Esophagus squamous epithelium (tissue), 5 donors: Measurements from ENCODE around the gene CHRM2. TPM values are rescaled to one million over a fixed set of nuclear protein-coding genes. Genes with fewer than 3 reads are reported as not detected.

ENCODE experiments used
- DNase-seq: peaks from one replicate; lab custom pipeline; 2025; lab: John Stamatoyannopoulos, UW
- H3K27ac ChIP-seq, 4 donors: fragments of 200-600 bp; sonication (generic); one replicate each; pipeline ENCODE4 v1.5.1; 2016 to 2019; ENCODE audit warnings: mild to moderate bottlenecking in 1 of 4
- H3K27me3 ChIP-seq, 4 donors: fragments of 200-600 bp; sonication (generic); 1 replicate in 3 of 4; 2 replicates in 1 of 4; pipeline versions ENCODE4 v1.5.1 to v1.6.0; 2017 to 2021; ENCODE audit warnings: antibody characterized with exemption in 1 of 4
- H3K36me3 ChIP-seq, 3 donors: fragments of 200-600 bp; sonication (generic); one replicate each; pipeline ENCODE4 v1.5.1; 2016 to 2019
- H3K4me1 ChIP-seq, 3 donors: fragments of 200-600 bp; sonication (generic); one replicate each; pipeline ENCODE4 v1.5.1; 2017 to 2019
- H3K4me3 ChIP-seq, 4 donors: fragments of 200-600 bp; sonication (generic); 1 replicate in 3 of 4; 2 replicates in 1 of 4; pipeline ENCODE4 v1.5.1; 2016 to 2019; ENCODE audit warnings: mild to moderate bottlenecking in 2 of 4, moderate library complexity in 1 of 4
- H3K9me3 ChIP-seq, 3 donors: fragments of 200-600 bp; sonication (generic); one replicate each; pipeline ENCODE4 v1.5.1; 2016 to 2019
- POLR2A ChIP-seq, 4 donors: fragments of 450-650 bp; IDR thresholded peaks; one replicate each; pipeline ENCODE4 v1.6.1; 2017; ENCODE audit warnings: antibody characterized with exemption in 4 of 4, mild to moderate bottlenecking in 4 of 4, moderate library complexity in 3 of 4
- WGBS, 2 donors: methylation state at CpG; one replicate each; pipeline ENCODE4 v1.1.5; 2018; 5-methylcytosine and 5-hydroxymethylcytosine counted together
- intact Hi-C: fragments of 100-400 bp; cut with DNase I; formaldehyde crosslinking; loops from one replicate; pipeline ENCODE4 v1.15.0; 2022
- total RNA-seq, 4 donors: library from RNA; depleted of rRNA; stranded (reverse); fragments of >200 nt; gene quantifications; one replicate each; pipeline ENCODE4 v1.1.0, GENCODE V29; 2016
- TF ChIP-seq, protein P1 (sequence below), 6 experiments: fragments of 450-650 bp in 4 of 6; fragments of 200-600 bp in 2 of 6; sonication (generic) in 2 of 6; IDR thresholded peaks; one replicate each; pipeline ENCODE4 v1.5.1; 2016 to 2019; ENCODE audit warnings: antibody characterized with exemption in 6 of 6, mild to moderate bottlenecking in 4 of 6, moderate library complexity in 4 of 6
- donor health status: DM: yes; HTN: yes; CAD: no.

The CHRM2 gene
- total RNA-seq, 4 donors from 2014 or later: under 0.01 TPM; not detected in 3

DNA sequence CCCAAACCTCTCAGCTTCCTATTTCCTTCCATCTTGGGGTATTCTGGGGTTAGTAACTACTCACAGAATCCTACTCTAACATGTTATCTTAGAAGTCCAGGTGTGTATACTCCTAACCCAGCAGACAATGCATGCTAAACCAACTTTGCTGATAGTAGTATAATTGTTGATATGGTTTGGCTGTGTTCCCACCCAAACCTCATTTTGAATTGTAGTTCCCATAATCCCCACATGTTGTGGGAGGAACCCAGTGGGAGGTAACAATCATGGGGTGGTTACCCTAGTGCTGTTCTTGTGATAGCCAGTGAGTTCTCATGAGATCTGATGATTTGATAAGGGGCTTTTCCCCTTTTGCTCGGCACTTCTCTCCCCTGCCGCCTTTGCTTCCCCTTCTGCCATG is 135.1 kb downstream of the CHRM2 start:
- intact Hi-C loops: no loop called here
- WGBS, 2 donors: 76 to 83% methylated on average over 2 of the region's 2 CpGs
- no peak for TF ChIP-seq POLR2A (IDR thresholded peaks at IDR 0.05)
- TF ChIP-seq, protein P1, sequence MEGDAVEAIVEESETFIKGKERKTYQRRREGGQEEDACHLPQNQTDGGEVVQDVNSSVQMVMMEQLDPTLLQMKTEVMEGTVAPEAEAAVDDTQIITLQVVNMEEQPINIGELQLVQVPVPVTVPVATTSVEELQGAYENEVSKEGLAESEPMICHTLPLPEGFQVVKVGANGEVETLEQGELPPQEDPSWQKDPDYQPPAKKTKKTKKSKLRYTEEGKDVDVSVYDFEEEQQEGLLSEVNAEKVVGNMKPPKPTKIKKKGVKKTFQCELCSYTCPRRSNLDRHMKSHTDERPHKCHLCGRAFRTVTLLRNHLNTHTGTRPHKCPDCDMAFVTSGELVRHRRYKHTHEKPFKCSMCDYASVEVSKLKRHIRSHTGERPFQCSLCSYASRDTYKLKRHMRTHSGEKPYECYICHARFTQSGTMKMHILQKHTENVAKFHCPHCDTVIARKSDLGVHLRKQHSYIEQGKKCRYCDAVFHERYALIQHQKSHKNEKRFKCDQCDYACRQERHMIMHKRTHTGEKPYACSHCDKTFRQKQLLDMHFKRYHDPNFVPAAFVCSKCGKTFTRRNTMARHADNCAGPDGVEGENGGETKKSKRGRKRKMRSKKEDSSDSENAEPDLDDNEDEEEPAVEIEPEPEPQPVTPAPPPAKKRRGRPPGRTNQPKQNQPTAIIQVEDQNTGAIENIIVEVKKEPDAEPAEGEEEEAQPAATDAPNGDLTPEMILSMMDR (IDR thresholded peaks at IDR 0.05): no peak

DNA sequence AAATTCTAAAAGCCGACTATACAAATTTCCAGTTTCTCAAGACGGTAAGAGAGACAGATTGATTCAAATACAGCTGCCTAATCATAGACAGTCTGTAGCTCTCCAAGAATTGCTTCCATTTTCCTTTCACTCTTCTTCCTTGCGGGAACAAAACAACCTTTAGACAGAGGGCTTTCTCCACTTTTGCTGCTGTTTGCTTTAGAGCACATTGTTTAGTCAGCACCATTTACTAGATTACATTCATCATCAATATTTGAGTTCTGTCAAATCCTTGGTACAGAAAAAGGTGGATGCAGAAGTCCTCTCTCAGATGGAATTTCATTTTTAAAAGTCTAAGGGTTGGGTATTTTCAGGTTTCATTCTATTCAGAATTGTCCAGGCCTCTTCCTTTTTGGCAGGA is 137.4 kb downstream of the CHRM2 start:
- intact Hi-C loops: no loop called here
- Histone ChIP-seq H3K27ac (no peak overlapping the region), H3K36me3 (no peaks in the 10 kb centered on the region), H3K4me3 (no peak overlapping the region), H3K9me3 (no peaks in the 10 kb centered on the region), H3K27me3 (no peaks in the 10 kb centered on the region), H3K4me1 (no peaks in the 10 kb centered on the region)
- no peak for TF ChIP-seq POLR2A (IDR thresholded peaks at IDR 0.05)
- TF ChIP-seq, protein P1 (IDR thresholded peaks at IDR 0.05): no peak
- DNase-seq: no peak
- WGBS, 2 donors: 47% methylated on average over 3 of the region's 3 CpGs

More for the DNA sequence above, 135.1 kb downstream of the CHRM2 start:
- Histone ChIP-seq H3K27ac (no peak overlapping the region), H3K36me3 (no peaks in the 10 kb centered on the region), H3K4me3 (no peak overlapping the region), H3K4me1 (no peaks in the 10 kb centered on the region), H3K9me3 (no peaks in the 10 kb centered on the region), H3K27me3 (no peaks in the 10 kb centered on the region)
- DNase-seq: no peak

DNA sequence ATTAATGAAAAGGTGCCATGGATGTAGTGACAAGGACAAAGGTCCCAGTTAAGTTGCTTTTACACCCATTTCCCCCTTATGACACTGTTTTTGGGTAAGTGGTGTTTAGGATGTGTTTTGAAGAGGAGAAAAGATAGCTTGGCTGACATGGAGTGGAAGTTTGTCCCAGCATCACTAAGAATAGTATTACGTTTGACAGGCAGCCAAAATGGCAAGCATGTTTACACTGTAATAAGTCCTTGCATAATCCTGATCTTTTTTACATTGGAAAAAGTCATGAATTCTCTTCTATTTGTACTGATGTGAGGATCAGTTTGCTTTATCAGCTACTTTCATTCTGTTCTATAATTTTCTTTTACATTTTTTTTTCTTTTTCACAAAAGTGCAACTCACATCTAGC is 137.8 kb downstream of the CHRM2 start:
- 19 to 26% methylated on average over 1 of the region's 1 CpG for WGBS, 2 donors
- no peaks in the 10 kb centered on the region for H3K27me3 ChIP-seq
- H3K9me3 ChIP-seq: no peaks in the 10 kb centered on the region
- no peak for DNase-seq
- no peaks in the 10 kb centered on the region for H3K36me3 ChIP-seq
- no peaks in the 10 kb centered on the region for H3K4me1 ChIP-seq
- intact Hi-C loops: no loop called here
- no peak overlapping the region for H3K4me3 ChIP-seq
- TF ChIP-seq, protein P1 (IDR thresholded peaks at IDR 0.05): no peak
- TF ChIP-seq POLR2A (IDR thresholded peaks at IDR 0.05): no peak
- no peak overlapping the region for H3K27ac ChIP-seq

DNA sequence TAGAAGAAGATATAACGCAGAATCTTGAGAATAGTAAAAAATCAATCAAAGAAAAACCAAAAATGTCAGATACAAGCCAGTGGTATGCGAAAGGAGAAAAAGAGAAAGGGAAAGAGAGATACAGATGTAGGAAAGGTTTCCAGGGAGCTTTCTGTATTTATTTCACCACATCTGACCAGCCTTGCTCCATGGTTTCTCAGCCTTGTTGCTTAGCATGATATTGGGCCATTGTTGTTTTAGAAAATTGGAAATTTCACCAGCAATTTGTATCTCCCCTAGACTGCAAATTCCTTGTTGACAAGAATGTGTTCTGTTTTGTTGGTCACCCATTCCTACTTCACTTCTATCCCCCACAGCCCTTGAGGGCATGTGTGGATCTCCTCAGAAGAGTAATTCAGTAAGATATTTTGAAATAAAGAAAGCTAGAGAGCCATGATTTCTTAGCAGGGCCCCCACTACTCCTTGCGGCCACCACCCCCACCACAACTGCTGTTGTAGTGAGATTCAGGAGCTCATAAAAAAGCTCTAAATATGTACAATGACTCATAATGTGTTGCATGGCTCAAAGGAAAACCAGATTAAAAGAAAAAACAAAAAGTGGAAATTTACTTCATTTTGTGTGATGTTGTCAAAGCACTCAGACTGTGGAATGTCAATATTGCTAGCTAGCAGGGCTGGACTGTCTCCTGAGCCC is 138.7 kb downstream of the CHRM2 start:
- H3K4me3 ChIP-seq: no peak overlapping the region
- no peak for TF ChIP-seq POLR2A (IDR thresholded peaks at IDR 0.05)
- TF ChIP-seq, protein P1 (IDR thresholded peaks at IDR 0.05): no peak
- WGBS, 2 donors: 52 to 76% methylated on average over 3 of the region's 3 CpGs
- H3K27me3 ChIP-seq: no peaks in the 10 kb centered on the region
- H3K27ac ChIP-seq: no peak overlapping the region
- no peak for DNase-seq
- no peaks in the 10 kb centered on the region for H3K4me1 ChIP-seq
- H3K36me3 ChIP-seq: no peaks in the 10 kb centered on the region
- H3K9me3 ChIP-seq: no peaks in the 10 kb centered on the region
- intact Hi-C loops: no loop called here

DNA sequence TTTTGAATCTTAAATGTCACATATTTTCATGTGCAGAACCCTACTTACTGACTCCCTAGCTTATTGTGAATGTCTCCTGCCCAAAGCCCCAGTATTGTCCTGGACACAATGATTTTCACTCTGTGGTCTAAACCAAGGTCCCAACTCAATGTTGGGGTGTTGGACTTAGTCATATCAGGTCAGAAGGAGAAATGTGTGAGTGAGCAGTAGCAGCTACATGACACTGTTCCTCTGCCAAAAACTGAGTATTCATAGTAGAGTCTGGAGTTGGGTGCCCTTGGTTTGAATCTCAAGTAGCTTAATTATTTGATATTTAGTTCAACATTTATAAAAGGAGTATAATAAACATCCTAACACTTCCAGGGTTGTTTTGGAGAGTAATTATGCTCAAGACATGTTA is 141.0 kb downstream of the CHRM2 start:
- DNase-seq: no peak
- no peak overlapping the region for H3K4me3 ChIP-seq
- TF ChIP-seq POLR2A (IDR thresholded peaks at IDR 0.05): no peak
- TF ChIP-seq, protein P1 (IDR thresholded peaks at IDR 0.05): no peak
- H3K27me3 ChIP-seq: no peaks in the 10 kb centered on the region
- H3K9me3 ChIP-seq: no peaks in the 10 kb centered on the region
- H3K4me1 ChIP-seq: no peaks in the 10 kb centered on the region
- H3K36me3 ChIP-seq: no peaks in the 10 kb centered on the region
- intact Hi-C loops: no loop called here
- H3K27ac ChIP-seq: no peak overlapping the region
